Spleen (tissue), 11 donors: Measurements from ENCODE around the gene SGIP1. TPM values are rescaled to one million over a fixed set of nuclear protein-coding genes. Genes with fewer than 3 reads are reported as not detected.

Experiments used
- DNase-seq: peaks from one replicate; pipeline ENCODE4 v3.0.0-alpha.2; 2020
- H3K27ac ChIP-seq, 8 donors: fragments of 200-600 bp; sonication (generic) in 7 of 8; 1 replicate in 4 of 8; 2 replicates in 4 of 8; pipeline versions ENCODE4 v1.5.0 to v1.8.0; 2016 to 2021; ENCODE audit warnings: inconsistent platforms in 4 of 8, mild to moderate bottlenecking in 4 of 8, moderate library complexity in 1 of 8
- H3K27me3 ChIP-seq, 7 donors: fragments of 200-600 bp; sonication (generic) in 6 of 7; replicated peaks in 1 of 7; 1 replicate in 4 of 7; 2 replicates in 3 of 7; pipeline versions ENCODE4 v1.5.0 to v1.8.0; 2016 to 2021; ENCODE audit warnings: inconsistent platforms in 3 of 7, mild to moderate bottlenecking in 1 of 7
- H3K36me3 ChIP-seq, 6 donors: fragments of 200-600 bp; sonication (generic) in 5 of 6; 1 replicate in 4 of 6; 2 replicates in 2 of 6; pipeline versions ENCODE4 v1.5.0 to v1.8.0; 2016 to 2021; ENCODE audit warnings: inconsistent platforms in 2 of 6
- H3K4me1 ChIP-seq, 6 donors: fragments of 200-600 bp; sonication (generic) in 5 of 6; 1 replicate in 3 of 6; 2 replicates in 3 of 6; pipeline versions ENCODE4 v1.5.0 to v1.8.0; 2016 to 2021; ENCODE audit warnings: inconsistent platforms in 3 of 6
- H3K4me3 ChIP-seq, 8 donors: fragments of 200-600 bp; sonication (generic) in 7 of 8; 1 replicate in 4 of 8; 2 replicates in 4 of 8; pipeline versions ENCODE4 v1.5.0 to v1.8.0; 2016 to 2021; ENCODE audit warnings: inconsistent platforms in 4 of 8, mild to moderate bottlenecking in 4 of 8, moderate library complexity in 2 of 8
- H3K9me3 ChIP-seq, 8 donors: fragments of 200-600 bp; sonication (generic) in 7 of 8; 1 replicate in 4 of 8; 2 replicates in 4 of 8; pipeline versions ENCODE4 v1.5.0 to v1.8.0; 2016 to 2021; ENCODE audit warnings: inconsistent platforms in 4 of 8
- POLR2A ChIP-seq, 3 donors: fragments of 450-650 bp; IDR thresholded peaks; one replicate each; pipeline ENCODE4 v1.5.1; 2017; ENCODE audit warnings: antibody characterized with exemption in 3 of 3, mild to moderate bottlenecking in 1 of 3
- POLR2AphosphoS5 ChIP-seq, 3 donors: sonication (generic); formaldehyde crosslinking; IDR thresholded peaks; one replicate each; pipeline ENCODE4 v1.5.1; 2017; ENCODE audit warnings: antibody characterized with exemption in 3 of 3
- WGBS, 5 donors: extraction: QIAGEN DNeasy Blood & Tissue Kit in 3 of 5; methylation state at CpG; one replicate each; pipeline versions ENCODE4 v1.1.5 to v1.1.7; 2013 to 2018; 5-methylcytosine and 5-hydroxymethylcytosine counted together
- intact Hi-C: fragments of 100-400 bp; cut with DNase I; formaldehyde crosslinking; loops from one replicate; pipeline ENCODE4 v1.15.0; 2023; ENCODE audit warnings: low total_unique reads
- polyA plus RNA-seq, 3 donors: library from polyadenylated mRNA; stranded (reverse); fragments of 200-250 nt; gene quantifications; one replicate each; pipeline ENCODE4 v1.2.1, GENCODE V29; 2013
- total RNA-seq, 7 donors: library from RNA; depleted of rRNA in 3 of 7; stranded (reverse); fragments of >200 nt in 3 of 7; fragmentation: NEBNext Ultra II Directional in 4 of 7; extraction: Animal tissue kit (Norgen Biotek cat#: 25700) in 4 of 7; gene quantifications; one replicate each; pipeline versions ENCODE4 v1.1.0 to v1.2.1, GENCODE V29; 2016 to 2021
- TF ChIP-seq, protein P1 (sequence below), 11 experiments: fragments of 200-600 bp in 7 of 11; fragments of 450-650 bp in 4 of 11; sonication (generic) in 4 of 11; IDR thresholded peaks in 8 of 11; conservative IDR thresholded peaks in 3 of 11; 1 replicate in 7 of 11; 2 replicates in 4 of 11; pipeline versions ENCODE4 v1.4.0 to v1.8.0; 2016 to 2021; ENCODE audit warnings: antibody characterized with exemption in 11 of 11, inconsistent platforms in 4 of 11, mild to moderate bottlenecking in 1 of 11
- donor health status: healthy with polysubstance abuse.
- donor health status: DM: no; HTN: no; CAD: no; lungs with moderate emphysema.
- donor health status: DM: no; HTN: no; CAD: no.
- donor health status: Bipolar disorder and iron deficiency.
- donor health status: healthy.
- donor health status: DM: no; HTN: no; CAD: no.
- donor health status: DM: yes; HTN: yes; CAD: no.

Gene SGIP1
- total and polyA plus RNA-seq, 10 donors = 0.13 to 1.6 (median 0.74) TPM; not detected in 2

- TF ChIP-seq, protein P1, sequence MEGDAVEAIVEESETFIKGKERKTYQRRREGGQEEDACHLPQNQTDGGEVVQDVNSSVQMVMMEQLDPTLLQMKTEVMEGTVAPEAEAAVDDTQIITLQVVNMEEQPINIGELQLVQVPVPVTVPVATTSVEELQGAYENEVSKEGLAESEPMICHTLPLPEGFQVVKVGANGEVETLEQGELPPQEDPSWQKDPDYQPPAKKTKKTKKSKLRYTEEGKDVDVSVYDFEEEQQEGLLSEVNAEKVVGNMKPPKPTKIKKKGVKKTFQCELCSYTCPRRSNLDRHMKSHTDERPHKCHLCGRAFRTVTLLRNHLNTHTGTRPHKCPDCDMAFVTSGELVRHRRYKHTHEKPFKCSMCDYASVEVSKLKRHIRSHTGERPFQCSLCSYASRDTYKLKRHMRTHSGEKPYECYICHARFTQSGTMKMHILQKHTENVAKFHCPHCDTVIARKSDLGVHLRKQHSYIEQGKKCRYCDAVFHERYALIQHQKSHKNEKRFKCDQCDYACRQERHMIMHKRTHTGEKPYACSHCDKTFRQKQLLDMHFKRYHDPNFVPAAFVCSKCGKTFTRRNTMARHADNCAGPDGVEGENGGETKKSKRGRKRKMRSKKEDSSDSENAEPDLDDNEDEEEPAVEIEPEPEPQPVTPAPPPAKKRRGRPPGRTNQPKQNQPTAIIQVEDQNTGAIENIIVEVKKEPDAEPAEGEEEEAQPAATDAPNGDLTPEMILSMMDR (IDR thresholded peaks at IDR 0.05 in 8 of 11, conservative IDR thresholded peaks at IDR 0.05 in 3 of 11) = no peak
- TF ChIP-seq POLR2A (IDR thresholded peaks at IDR 0.05) (no peak), POLR2AphosphoS5 (IDR thresholded peaks at IDR 0.05) (no peak)
- Histone ChIP-seq H3K36me3 (no peaks in the 10 kb centered on the region), H3K9me3 (no peaks in the 10 kb centered on the region), H3K27me3 (no peaks in the 10 kb centered on the region), H3K27ac (no peak overlapping the region), H3K4me3 (no peak overlapping the region), H3K4me1 (no peaks in the 10 kb centered on the region)
- intact Hi-C loops = no loop called here
- DNase-seq = no peak
- 67 to 82% (median 68%) methylated on average over 1 of the region's 1 CpG for WGBS, 5 donors
These were observed 23.2 kb downstream of the SGIP1 start for GRCh38 chr1:66557157-66557556.

- Histone ChIP-seq H3K27me3 (no peaks in the 10 kb centered on the region), H3K27ac (no peak overlapping the region), H3K4me3 (no peak overlapping the region), H3K4me1 (no peaks in the 10 kb centered on the region), H3K36me3 (no peaks in the 10 kb centered on the region), H3K9me3 (no peaks in the 10 kb centered on the region)
- no peak for DNase-seq
- intact Hi-C loops = no loop called here
- WGBS, 5 donors = 88 to 92% (median 90%) methylated on average over 4 of the region's 4 CpGs
- TF ChIP-seq POLR2AphosphoS5 (IDR thresholded peaks at IDR 0.05) = no peak
- TF ChIP-seq POLR2A (IDR thresholded peaks at IDR 0.05) = no peak
- TF ChIP-seq, protein P1 (IDR thresholded peaks at IDR 0.05 in 8 of 11, conservative IDR thresholded peaks at IDR 0.05 in 3 of 11) = no peak
These were observed 25.6 kb downstream of the SGIP1 start for GRCh38 chr1:66559517-66559916.

DNA sequence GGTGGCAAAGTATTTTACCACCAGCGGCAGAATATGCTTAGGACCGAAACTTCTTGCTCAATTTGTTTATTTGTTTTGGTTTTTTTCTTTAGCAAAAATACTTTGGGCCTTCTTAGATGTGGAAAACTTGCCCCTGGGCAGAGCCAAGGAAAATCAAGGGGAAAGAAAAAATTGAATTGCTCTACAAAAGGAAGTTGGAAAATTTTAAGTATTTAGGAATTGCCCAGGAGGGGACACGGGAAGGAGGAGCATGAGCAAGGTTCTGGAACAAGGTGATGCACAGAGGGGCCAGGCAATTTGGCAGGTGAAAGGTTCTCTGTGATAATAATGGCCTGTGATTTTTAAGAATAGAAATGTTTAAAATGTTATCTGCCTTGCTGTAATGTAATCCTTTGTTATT, 28.6 kb downstream of the SGIP1 start:
- 68 to 84% (median 72%) methylated on average over 3 of the region's 3 CpGs for WGBS, 5 donors
- TF ChIP-seq POLR2A (IDR thresholded peaks at IDR 0.05) = no peak
- no peak for TF ChIP-seq POLR2AphosphoS5 (IDR thresholded peaks at IDR 0.05)
- TF ChIP-seq, protein P1 (IDR thresholded peaks at IDR 0.05 in 8 of 11, conservative IDR thresholded peaks at IDR 0.05 in 3 of 11) = no peak
- intact Hi-C loops = no loop called here
- Histone ChIP-seq H3K4me3 (no peak overlapping the region), H3K9me3 (no peaks in the 10 kb centered on the region), H3K36me3 (no peaks in the 10 kb centered on the region), H3K27ac (no peak overlapping the region), H3K4me1 (no peaks in the 10 kb centered on the region), H3K27me3 (no peaks in the 10 kb centered on the region)
- DNase-seq = no peak

- intact Hi-C loops = no loop called here
- H3K9me3 ChIP-seq = no peaks in the 10 kb centered on the region
- DNase-seq = no peak
- H3K27me3 ChIP-seq = no peaks in the 10 kb centered on the region
- no peaks in the 10 kb centered on the region for H3K36me3 ChIP-seq
- no peak for TF ChIP-seq POLR2AphosphoS5 (IDR thresholded peaks at IDR 0.05)
- TF ChIP-seq, protein P1 (IDR thresholded peaks at IDR 0.05 in 8 of 11, conservative IDR thresholded peaks at IDR 0.05 in 3 of 11) = no peak
- no peak for TF ChIP-seq POLR2A (IDR thresholded peaks at IDR 0.05)
- no peaks in the 10 kb centered on the region for H3K4me1 ChIP-seq
- H3K4me3 ChIP-seq = no peak overlapping the region
- 54 to 80% (median 68%) methylated on average over 6 of the region's 6 CpGs for whole genome bisulfite sequencing, 5 donors
- H3K27ac ChIP-seq = no peak overlapping the region
These were observed 29.3 kb downstream of the SGIP1 start for GRCh38 chr1:66563094-66563800.
